Thyroid gland (tissue), 4 donors: ENCODE data around the gene TTC38. TPM values are rescaled to one million over a fixed set of nuclear protein-coding genes. Genes with fewer than 3 reads are reported as not detected.

Experiments used
- DNase-seq, 2 donors: peaks; one replicate each; pipeline ENCODE4 v3.0.0-alpha.2; 2019
- H3K27ac ChIP-seq, 3 donors: fragments of 200-600 bp; sonication (generic); 1 replicate in 2 of 3; 2 replicates in 1 of 3; pipeline ENCODE4 v1.5.1; 2016 to 2019; ENCODE audit warnings: mild to moderate bottlenecking in 1 of 3, moderate library complexity in 1 of 3
- H3K27me3 ChIP-seq: fragments of 200-600 bp; sonication (generic); one replicate; pipeline ENCODE4 v1.5.1; 2019
- H3K36me3 ChIP-seq, 2 donors: fragments of 200-600 bp; sonication (generic); one replicate each; pipeline ENCODE4 v1.5.1; 2016 to 2019
- H3K4me1 ChIP-seq, 2 donors: fragments of 200-600 bp; sonication (generic); one replicate each; pipeline ENCODE4 v1.5.1; 2017 to 2019
- H3K4me3 ChIP-seq, 3 donors: fragments of 200-600 bp; sonication (generic); replicated peaks in 1 of 3; 1 replicate in 2 of 3; 2 replicates in 1 of 3; pipeline ENCODE4 v1.5.1; 2016; ENCODE audit warnings: mild to moderate bottlenecking in 1 of 3
- H3K9me3 ChIP-seq: fragments of 200-600 bp; sonication (generic); one replicate; pipeline ENCODE4 v1.5.1; 2017
- POLR2A ChIP-seq, 2 donors: fragments of 450-650 bp; IDR thresholded peaks; one replicate each; pipeline ENCODE4 v1.6.1; 2017; ENCODE audit warnings: antibody characterized with exemption in 2 of 2, mild to moderate bottlenecking in 2 of 2, moderate library complexity in 1 of 2
- WGBS, 2 donors: methylation state at CpG; one replicate each; pipeline ENCODE4 v1.1.5; 2017; 5-methylcytosine and 5-hydroxymethylcytosine counted together
- intact Hi-C: fragments of 100-400 bp; cut with DNase I; formaldehyde crosslinking; loops from one replicate; pipeline ENCODE4 v1.15.1; 2023
- total RNA-seq, 4 donors: library from RNA; depleted of rRNA; stranded (reverse); fragments of >200 nt; gene quantifications; one replicate each; pipeline ENCODE4 v1.2.3, GENCODE V29; 2016
- TF ChIP-seq, protein P1 (sequence below), 6 experiments: fragments of 200-600 bp in 3 of 6; fragments of 450-650 bp in 3 of 6; sonication (generic) in 3 of 6; IDR thresholded peaks; one replicate each; pipeline ENCODE4 v1.5.1; 2016 to 2019; ENCODE audit warnings: antibody characterized with exemption in 6 of 6, mild to moderate bottlenecking in 2 of 6, inconsistent platforms in 1 of 6, moderate library complexity in 1 of 6

Gene TTC38
- total RNA-seq, 4 donors from 2014 or later = 30.2 to 81.9 (median 51.1) TPM

DNA sequence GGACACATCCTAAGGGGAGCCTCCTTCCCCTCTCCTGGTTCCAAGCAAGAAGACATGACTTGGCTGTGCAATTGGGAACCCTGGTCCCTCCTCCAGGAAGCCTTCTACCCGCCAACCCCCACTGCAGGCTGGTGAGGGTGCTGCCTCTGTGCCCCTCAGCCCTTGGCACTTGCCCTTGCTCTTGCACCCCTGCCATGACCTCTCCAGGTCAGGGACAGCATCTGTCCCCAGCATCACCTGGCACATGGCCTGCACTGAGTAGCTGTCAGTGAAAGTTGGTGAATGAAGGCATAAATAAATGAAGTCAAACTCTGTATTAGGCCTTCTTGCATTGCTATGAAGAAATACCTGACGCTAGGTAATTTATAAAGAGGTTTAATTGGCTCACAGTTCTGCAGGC lies 27.0 kb downstream of the TTC38 start:
- TF ChIP-seq, protein P1, sequence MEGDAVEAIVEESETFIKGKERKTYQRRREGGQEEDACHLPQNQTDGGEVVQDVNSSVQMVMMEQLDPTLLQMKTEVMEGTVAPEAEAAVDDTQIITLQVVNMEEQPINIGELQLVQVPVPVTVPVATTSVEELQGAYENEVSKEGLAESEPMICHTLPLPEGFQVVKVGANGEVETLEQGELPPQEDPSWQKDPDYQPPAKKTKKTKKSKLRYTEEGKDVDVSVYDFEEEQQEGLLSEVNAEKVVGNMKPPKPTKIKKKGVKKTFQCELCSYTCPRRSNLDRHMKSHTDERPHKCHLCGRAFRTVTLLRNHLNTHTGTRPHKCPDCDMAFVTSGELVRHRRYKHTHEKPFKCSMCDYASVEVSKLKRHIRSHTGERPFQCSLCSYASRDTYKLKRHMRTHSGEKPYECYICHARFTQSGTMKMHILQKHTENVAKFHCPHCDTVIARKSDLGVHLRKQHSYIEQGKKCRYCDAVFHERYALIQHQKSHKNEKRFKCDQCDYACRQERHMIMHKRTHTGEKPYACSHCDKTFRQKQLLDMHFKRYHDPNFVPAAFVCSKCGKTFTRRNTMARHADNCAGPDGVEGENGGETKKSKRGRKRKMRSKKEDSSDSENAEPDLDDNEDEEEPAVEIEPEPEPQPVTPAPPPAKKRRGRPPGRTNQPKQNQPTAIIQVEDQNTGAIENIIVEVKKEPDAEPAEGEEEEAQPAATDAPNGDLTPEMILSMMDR (IDR thresholded peaks at IDR 0.05) = no peak
- no peak for TF ChIP-seq POLR2A (IDR thresholded peaks at IDR 0.05)
- Histone ChIP-seq H3K36me3 (peaks cover 6 to 10% of the 10 kb centered on the region in 2 donors), H3K4me3 (no peak overlapping the region), H3K27ac (no peak overlapping the region), H3K9me3 (no peaks in the 10 kb centered on the region), H3K4me1 (peaks cover 14 to 17% of the 10 kb centered on the region in 2 donors), H3K27me3 (no peaks in the 10 kb centered on the region)
- intact Hi-C loops = no loop called here
- WGBS, 2 donors = 92 to 100% methylated on average over 2 of the region's 2 CpGs
- no peak for DNase-seq

- Histone ChIP-seq H3K27ac (peak overlapping the region in 1 of 3 donors; percentile 86), H3K9me3 (no peaks in the 10 kb centered on the region), H3K4me3 (no peak overlapping the region), H3K36me3 (peaks cover 6 to 7% of the 10 kb centered on the region in 2 donors), H3K4me1 (peaks cover 14 to 17% of the 10 kb centered on the region in 2 donors), H3K27me3 (no peaks in the 10 kb centered on the region)
- intact Hi-C loops = no loop called here
- no peak for DNase-seq
- 63 to 69% methylated on average over 4 of the region's 4 CpGs for WGBS, 2 donors
- TF ChIP-seq, protein P1 (IDR thresholded peaks at IDR 0.05) = no peak
- no peak for TF ChIP-seq POLR2A (IDR thresholded peaks at IDR 0.05)
Measured at GRCh38 chr22:46295277-46295971, 27.6 kb downstream of the TTC38 start.

DNA sequence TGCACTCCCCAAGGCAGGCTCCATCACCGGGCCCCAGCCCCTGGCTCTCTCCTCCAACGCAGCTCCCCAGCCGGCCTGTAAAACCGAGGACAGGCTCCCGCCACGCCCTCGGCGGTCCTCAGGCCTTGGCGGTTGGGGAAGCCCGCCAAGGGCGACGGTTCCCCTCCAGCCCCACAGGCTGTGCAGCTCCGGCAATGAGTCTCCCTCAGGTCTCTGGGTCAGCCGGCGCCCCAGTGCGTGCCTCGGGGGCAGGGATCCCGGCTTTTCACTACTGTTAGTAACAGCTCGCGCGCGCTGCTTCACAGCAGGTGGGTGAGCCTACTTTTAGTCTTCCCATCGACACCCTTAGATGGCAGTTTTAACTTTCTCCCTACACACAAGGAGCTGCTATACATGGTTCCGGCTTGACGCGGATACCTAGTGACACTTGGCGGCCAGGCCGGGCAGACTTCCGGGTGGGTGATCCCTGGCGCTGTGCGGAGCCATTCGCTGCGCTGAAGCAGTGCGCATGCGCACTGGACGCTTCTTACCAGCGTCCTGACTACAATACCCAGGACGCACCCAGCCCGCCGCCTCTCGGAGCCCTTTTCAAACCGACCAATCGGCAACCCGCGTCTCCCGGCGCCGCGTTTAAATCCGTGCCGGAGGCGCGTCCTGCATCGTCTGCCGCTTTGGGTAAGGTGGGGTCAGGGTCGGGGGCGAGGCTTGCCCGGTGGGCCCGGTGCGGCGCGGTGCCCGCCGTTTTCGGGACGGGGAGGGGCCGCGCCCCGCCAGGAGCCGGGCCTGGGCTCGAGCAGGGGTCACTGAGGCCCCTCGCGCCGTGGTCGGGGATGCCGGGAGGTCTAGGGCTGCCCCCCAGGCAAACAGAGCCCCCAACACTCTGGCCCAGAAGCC lies 28.7 kb downstream of the TTC38 start, which contains the start of gene GTSE1:
Gene GTSE1 (plus strand): TSS at position 614 of the 894 bp plus-strand sequence. CDS start 531 bp downstream, outside the sequence.
- Histone ChIP-seq H3K4me1 (peaks cover 14 to 17% of the 10 kb centered on the region in 2 donors), H3K27me3 (no peaks in the 10 kb centered on the region), H3K27ac (peak within 1 kb of the TSS; percentile 84 to 86 (median 85)), H3K4me3 (peak within 1 kb of the TSS; percentile 11 to 64 (median 55)), H3K36me3 (peaks cover 6 to 7% of the 10 kb centered on the region in 2 donors), H3K9me3 (no peaks in the 10 kb centered on the region)
- DNase-seq = peak; percentile 98 to 99
- intact Hi-C loops = no loop called here
- WGBS, 2 donors = 2 to 3% methylated on average over 5 to 6 of the region's 76 CpGs
- TF ChIP-seq, protein P1 (IDR thresholded peaks at IDR 0.05) = peak in 1 of 6 experiments; percentile 38
- peak in 1 of 2 donors; percentile 67 for TF ChIP-seq POLR2A (IDR thresholded peaks at IDR 0.05)

DNA sequence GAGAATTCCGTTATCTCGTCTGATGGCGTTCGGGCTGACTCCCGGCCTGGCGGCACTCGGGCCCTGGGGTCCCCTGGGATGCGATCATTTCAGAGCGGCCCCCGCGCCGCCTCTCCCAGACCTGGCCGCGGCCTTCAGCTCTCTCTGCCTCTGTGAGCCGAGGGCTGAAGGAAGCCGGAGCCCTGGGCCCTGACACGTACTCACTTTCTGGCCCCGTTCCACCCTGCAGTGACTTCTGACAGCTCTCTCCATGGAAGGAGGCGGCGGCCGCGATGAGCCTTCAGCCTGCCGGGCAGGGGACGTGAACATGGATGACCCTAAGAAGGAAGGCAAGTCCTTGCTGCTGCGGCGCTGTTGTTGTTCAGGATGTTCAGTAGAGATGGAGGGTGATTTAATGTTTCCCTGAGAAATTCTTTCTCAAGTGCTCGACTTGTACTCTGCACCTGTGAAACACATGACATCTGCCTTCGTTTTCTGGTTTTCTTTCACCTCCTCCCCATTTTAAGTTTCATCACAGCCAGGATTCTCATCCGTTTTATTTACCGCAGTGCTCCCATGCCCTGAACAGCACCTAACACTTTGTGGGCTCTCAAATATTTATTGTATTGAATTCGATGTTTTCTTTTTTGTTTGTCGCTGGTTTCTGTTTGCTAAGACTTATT lies 29.5 kb downstream of the TTC38 start:
- DNase-seq = peak; percentile 12 to 20
- Histone ChIP-seq H3K27me3 (no peaks in the 10 kb centered on the region), H3K4me3 (peak overlapping the region in 1 of 3 donors; percentile 64), H3K4me1 (peaks cover 14 to 17% of the 10 kb centered on the region in 2 donors), H3K27ac (no peak overlapping the region), H3K36me3 (peaks cover 4 to 5% of the 10 kb centered on the region in 2 donors), H3K9me3 (no peaks in the 10 kb centered on the region)
- intact Hi-C loops = no loop called here
- TF ChIP-seq, protein P1 (IDR thresholded peaks at IDR 0.05) = no peak
- TF ChIP-seq POLR2A (IDR thresholded peaks at IDR 0.05) = no peak
- WGBS, 2 donors = 8 to 10% methylated on average over 15 of the region's 32 CpGs
